Measurements from ENCODE around the gene FAM227A. TPM values are rescaled to one million over a fixed set of nuclear protein-coding genes. Genes with fewer than 3 reads are reported as not detected.
A peak's percentile ranks its signal among the peaks of the same experiment; 100 is the strongest.
"Not testable (repeated sequence)": the region's sequence is repeated elsewhere in the genome, so short reads cannot be mapped to it uniquely, and the experiment has no call there.

FAM227A gene
- polyA plus RNA-seq, 1 donor: 12.0 TPM

- DNase-seq: no peak
Measured at GRCh38 chr22:38612217-38613006, 43.8 kb downstream of the FAM227A start.

DNA sequence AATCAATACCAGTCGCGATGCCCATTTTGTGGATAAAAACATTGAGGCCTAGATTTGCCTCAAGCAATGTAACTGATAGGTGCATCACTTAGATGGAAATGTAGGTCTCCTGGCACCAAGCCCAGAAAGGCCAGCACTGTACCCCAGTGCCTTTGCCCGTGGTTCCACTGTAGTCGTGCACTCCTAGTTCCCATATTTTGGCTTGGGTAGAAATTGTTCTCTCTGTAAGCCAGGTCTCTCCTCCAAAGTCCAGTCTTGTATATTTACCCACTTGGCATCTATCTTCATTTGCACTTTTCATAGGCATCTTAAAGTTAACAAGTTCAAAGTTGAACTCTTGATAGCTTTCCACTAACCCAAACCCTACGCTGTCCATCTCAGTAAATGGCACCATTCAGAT, 44.6 kb downstream of the FAM227A start:
- DNase-seq: no peak

DNA sequence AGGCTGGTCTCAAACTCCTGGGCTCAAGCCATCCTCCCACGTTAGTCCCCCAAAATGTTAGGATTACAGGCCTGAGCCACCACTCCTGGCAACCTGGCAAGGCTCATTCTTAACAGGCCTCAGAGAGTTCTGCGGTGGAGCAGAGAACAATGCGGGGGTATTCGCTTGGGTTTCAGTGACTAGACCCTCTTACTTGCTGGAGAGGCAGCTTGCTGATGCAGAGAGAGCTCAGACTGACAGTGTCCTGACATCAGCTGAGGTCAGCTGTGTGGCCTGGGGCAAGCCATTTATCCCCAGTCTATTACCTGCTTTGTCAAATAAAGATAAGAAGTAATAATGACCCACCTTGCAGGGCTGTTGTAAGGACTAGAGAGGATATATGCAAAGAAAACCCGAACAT, 46.0 kb downstream of the FAM227A start:
- DNase-seq: no peak

- peak; percentile 13 for DNase-seq
Measured at GRCh38 chr22:38608992-38609750, 47.0 kb downstream of the FAM227A start.

- DNase-seq: no peak
Measured at GRCh38 chr22:38607680-38608079, 48.5 kb downstream of the FAM227A start.

DNA sequence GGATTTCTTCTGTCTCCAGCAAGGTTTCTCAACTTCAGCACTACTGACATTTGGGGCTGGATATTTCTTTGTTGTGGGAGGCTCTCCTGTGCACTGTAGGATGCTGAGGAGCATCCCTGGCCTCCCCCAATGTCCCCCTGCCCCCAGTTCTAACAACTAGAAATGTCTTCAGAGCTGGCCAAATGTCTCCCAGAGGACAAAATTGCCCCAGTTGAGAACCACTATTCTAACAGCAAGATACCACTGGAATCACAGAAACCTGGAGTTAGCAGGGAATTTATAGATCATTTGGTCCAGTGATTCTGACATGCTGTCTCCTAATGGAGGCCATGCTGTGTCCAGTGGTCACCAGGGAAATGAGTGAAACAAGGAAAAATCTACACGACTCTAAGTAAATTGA, 54.0 kb downstream of the FAM227A start:
- DNase-seq: no peak

GRCh38 chr22:38601221-38601764, 54.9 kb downstream of the FAM227A start:
- no peak for DNase-seq

DNA sequence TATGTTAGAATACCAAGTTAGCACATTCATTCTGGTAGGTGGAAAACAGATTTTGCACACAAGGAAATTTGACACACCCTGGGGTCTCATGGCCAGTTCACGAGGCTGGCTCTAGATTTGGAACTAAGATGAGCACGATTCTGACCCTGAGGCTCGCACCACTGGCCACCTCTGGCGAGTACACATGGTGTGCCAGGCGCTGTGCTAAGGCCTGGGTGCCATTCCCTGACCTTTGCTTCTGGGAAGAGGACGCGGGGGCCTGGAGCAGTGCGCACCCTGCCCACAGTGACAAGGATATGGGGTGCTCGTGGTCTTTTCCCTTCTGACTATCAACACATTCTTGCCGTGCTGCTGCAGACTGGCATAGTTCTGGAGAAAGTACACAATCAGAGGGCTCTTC, 56.7 kb downstream of the FAM227A start:
- no peak for DNase-seq

- not testable (repeated sequence) for DNase-seq
Measured at GRCh38 chr22:38582923-38583322, 73.3 kb downstream of the FAM227A start.

DNA sequence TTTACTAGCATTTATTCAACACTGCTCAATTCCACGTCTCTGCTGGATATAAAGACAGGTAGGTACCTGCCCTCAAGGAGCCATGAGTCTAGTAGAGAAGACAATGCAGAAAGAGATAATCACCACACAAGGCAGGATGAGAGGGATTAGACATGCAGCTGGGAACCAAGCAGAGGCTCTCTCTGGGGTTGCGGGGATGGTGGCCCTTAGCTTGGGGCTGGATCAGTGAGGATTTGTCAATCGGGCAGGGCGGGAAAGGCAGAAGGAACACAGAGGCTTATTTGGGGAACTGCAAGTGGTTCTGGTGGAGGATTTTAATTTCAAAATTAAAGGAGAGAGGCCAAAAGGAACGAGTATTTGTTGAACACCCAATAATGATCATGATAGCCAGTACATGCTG, 77.7 kb downstream of the FAM227A start:
- no peak for DNase-seq

GRCh38 chr22:38572065-38572464, 84.1 kb downstream of the FAM227A start:
- DNase-seq: peak; percentile 53

- DNase-seq: no peak
Measured at GRCh38 chr22:38570779-38571364, 85.3 kb downstream of the FAM227A start.

DNA sequence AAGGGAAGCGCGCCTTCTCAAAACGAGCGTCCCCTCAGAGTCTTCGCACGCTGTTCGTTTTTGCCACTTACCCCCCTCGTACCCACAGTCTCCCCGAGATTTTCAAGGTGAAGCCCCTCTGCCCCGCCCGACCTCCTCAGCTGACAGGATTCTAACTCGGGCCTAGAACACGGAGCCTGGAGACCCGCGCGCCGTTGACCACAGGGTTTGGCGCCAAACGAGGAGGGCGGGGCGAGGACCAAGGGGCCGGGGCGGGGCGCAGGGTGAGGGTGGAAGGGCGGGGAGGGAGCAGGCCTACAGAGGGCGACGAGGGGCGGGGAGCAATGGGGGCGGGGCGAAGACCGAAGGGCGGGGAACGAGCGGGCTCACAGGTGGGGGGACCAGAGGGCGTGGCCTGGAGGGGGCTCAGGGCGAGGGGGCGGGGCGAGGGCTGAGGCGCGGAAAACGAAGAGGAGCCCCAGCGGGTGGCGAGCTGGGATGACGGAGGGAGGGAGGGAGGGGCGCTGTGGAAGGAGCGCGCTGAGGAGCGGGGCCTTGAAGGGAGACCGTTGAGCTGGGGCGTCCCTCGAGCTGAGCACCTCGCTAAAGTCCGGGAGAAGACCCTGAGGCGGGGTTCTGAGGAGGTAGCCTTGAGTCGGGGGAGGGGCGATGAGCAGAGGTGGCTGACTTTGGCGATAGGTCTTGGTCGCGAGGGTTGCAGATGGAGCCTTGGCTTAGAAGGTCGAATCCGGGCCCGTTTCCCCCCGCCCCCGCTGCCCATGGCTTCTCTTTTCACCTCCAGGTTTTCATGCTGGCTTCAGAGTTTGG, 86.0 kb downstream of the FAM227A start, which contains the start of gene DMC1:
TSS of gene DMC1 (minus strand) at position 212 of the 807 bp plus-strand sequence. CDS start 1,927 bp downstream, outside the sequence.
- DNase-seq: peak; percentile 91

DNA sequence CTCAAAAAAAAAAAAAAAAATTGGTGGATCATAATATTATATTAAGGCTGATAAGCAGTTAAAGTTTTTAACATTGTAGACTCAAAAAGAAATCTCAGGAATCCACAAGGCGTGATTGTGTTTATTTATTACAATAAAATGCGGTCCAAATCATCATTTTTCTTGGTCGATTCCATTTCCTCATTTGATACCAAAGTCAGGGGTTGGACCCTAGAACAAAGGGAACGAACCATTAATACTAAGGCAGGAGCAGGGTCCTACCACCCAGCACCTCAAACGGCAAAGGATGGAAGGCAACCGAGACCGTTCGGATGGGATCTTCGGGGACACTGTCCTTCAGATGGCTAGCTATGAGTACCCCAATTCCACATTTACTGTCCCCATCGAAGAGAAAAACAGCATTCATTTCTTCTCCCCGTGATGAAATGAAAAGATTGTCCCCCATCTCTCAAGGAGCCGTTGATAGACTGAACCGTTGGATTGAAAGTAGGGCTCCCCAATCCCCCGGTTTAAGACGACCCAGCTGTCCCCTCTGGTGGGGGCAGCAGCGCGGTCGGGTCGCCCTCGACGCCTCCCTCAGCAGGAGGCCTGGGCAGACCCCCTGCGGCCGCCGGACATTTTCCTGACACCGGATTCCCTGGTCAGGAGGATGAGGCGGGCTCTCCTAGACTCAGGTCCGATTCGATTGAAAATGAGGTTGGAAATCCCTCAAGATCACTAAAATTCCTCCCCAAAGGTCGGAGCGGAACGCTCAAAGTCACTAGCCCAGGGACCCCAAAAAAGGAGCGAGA, 86.8 kb downstream of the FAM227A start:
- DNase-seq: no peak

DNA sequence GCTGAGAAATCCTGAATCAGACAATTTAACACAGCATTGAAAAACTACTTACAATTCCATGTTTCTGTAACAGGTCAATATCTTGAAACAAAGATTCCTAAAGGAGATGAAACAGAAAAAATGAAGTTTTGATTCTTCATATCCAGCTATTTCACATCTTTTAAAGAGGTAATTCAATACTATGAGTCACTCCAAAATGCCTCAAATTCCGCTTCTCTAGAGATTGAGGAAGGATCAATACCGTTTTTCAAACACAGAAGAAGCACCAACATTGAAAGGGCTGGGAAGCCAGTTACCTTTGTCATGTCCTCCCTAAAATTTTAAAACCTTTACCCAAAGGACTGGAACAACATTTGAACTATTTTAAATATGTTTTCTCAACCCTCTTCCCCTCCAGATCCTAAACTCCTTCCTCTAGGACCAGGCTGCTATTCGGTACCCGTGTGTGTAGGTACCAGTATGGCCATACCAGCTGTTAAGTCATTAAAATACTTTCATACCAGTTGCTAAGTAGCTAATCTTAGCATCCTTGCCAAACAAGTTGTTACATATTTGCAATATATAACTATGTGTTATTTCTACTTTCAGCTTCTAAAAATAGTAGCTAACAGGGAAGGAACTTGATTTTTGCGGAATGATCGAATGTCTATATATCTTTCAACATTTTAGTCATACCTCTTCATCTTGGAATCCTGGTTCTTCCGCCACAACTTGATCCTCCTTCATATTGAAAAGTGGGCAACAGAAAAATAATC, 88.5 kb downstream of the FAM227A start:
- DNase-seq: no peak

DNA sequence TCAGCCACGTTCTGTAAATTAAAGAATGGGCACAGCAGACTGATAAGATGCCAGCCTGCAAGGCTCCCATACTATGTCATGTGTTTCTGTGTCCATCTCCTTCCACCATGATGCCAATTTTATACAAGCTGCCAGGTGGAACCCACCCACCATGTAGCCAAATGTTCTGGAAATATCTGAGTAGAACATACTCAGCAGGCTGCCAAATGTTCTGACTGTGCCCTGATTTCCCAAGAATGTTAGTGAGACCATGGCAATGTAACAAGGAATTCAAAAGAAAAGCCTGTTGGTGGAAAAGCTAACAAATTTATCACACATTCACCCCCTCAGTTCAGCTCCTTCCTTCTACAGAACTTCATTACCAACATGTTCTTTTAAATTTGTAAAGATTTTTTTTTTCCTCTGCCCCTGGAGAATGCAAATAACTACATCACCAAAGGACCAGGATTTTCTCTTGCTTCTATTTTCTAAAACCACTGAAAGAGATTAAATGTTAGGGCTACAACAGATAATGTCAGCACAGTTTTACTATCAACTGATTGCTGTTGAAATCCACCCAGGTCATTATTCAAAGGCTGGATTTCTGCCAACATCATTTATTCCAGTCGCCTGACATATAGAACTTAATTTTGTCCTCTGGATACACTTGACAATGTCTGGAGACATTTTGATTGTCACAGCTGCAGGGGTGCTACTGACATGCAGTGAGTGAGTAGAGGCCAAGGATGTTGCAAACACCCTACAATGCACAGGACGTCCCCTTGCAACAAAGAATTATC, 89.3 kb downstream of the FAM227A start:
- no peak for DNase-seq

DNA sequence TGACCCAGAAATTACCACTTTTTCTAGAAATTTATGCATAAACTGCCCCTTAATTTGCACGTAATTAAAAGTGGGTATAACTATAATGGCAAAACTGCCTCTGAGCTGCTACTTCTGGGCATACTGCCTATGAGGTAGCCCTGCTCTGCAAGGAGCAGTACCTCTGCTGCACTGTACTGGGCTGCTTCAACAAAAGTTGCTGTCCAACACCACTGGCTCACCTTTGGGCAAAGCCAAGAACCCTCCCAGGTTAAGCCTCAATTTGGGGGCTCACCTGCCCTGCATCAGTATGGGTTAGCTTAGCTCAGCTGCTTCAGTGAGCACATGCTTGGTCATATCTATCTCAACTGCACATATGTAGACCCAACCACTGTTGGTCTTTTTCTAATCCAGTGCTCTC, 90.8 kb downstream of the FAM227A start:
- no peak for DNase-seq

GRCh38 chr22:38564669-38565068, 91.5 kb downstream of the FAM227A start:
- no peak for DNase-seq

DNA sequence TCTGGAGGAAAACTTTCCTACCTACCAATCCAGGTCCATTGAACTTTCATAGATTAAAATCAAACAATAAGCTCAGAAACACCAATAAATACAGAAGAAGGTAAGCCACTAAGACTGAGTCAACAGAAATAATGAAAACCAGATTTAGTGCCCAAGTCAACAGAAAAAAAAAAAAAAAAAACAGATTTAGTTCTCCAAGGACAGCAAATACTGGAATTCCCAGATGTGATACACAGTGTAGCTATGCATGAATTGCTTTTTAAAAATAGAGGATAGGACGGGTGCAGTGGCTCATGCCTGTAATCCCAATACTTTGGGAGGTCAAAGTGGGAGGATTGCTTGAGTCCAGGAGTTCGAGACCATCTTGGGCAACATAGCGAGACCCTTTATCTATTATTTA, 101.9 kb downstream of the FAM227A start:
- DNase-seq: no peak

Data from left kidney (tissue), 2 donors.